Fibroblast of the aortic adventitia (primary cell): ENCODE results near the gene U2SURP. TPM values are rescaled to one million over a fixed set of nuclear protein-coding genes. Genes with fewer than 3 reads are reported as not detected.

ENCODE experiments used
- DNase-seq: peaks from one replicate; pipeline ENCODE4 v3.0.0-alpha.2; 2010; ENCODE audit warnings: low read depth
- H3K4me3 ChIP-seq: 2 replicates; pipeline ENCODE4 v1.5.1; 2011; ENCODE audit warnings: low read depth, mild to moderate bottlenecking, control low read depth, low read length, moderate library complexity
- total RNA-seq: library from RNA; depleted of rRNA; stranded (reverse); fragments of >200 nt; gene quantifications from 2 replicates; pipeline ENCODE4 v1.2.3, GENCODE V29; 2012; ENCODE audit warnings: low replicate concordance
- TF ChIP-seq, protein P1 (sequence below): IDR thresholded peaks from 2 replicates; pipeline ENCODE4 v1.5.1; 2011; ENCODE audit warnings: mild to moderate bottlenecking, low read length, control low read depth, inconsistent platforms; ENCODE audit not compliant: insufficient read depth

Gene U2SURP
- total RNA-seq, 1 donor: 99.1 TPM

DNA sequence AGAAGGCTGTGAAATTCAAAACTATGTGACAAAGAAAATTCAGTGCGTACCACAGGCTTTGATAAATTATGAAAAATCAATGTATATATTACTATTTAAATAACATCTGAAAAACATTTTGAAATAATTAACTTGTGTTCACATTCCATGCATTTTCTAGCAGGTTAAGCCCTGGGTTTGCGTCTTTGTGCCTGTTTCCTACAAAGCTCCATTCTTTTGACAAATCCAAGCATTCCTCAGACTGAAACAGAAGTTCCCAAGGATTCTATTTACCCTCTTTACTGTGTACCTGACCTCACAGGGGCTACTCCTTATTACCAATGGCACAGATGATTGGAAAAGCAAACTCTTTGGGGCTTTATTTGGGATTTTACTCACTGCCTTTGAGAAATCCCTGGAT lies 39.8 kb upstream of the U2SURP start:
- DNase-seq: no peak
- H3K4me3 ChIP-seq: no peak overlapping the region
- TF ChIP-seq, protein P1, sequence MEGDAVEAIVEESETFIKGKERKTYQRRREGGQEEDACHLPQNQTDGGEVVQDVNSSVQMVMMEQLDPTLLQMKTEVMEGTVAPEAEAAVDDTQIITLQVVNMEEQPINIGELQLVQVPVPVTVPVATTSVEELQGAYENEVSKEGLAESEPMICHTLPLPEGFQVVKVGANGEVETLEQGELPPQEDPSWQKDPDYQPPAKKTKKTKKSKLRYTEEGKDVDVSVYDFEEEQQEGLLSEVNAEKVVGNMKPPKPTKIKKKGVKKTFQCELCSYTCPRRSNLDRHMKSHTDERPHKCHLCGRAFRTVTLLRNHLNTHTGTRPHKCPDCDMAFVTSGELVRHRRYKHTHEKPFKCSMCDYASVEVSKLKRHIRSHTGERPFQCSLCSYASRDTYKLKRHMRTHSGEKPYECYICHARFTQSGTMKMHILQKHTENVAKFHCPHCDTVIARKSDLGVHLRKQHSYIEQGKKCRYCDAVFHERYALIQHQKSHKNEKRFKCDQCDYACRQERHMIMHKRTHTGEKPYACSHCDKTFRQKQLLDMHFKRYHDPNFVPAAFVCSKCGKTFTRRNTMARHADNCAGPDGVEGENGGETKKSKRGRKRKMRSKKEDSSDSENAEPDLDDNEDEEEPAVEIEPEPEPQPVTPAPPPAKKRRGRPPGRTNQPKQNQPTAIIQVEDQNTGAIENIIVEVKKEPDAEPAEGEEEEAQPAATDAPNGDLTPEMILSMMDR: no peak

DNA sequence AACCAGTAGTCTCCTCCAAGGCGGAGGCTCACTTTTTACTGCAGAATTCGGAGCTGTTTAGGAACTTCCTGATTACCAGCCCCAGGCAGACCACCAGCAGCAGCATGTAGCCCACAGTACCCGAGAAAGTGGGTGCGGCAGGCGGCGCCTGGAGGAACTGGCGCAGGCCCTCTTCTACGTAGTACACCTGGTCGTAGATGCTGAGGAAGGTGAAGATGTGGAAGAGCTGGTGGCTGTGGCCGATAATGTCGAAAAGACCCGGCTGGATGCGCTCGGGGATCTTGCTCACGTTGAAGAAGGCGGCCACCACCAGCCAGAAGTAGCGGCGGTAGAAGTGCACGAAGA lies 39.2 kb upstream of the U2SURP start:
- TF ChIP-seq, protein P1: no peak
- no peak overlapping the region for H3K4me3 ChIP-seq
- DNase-seq: no peak

DNA sequence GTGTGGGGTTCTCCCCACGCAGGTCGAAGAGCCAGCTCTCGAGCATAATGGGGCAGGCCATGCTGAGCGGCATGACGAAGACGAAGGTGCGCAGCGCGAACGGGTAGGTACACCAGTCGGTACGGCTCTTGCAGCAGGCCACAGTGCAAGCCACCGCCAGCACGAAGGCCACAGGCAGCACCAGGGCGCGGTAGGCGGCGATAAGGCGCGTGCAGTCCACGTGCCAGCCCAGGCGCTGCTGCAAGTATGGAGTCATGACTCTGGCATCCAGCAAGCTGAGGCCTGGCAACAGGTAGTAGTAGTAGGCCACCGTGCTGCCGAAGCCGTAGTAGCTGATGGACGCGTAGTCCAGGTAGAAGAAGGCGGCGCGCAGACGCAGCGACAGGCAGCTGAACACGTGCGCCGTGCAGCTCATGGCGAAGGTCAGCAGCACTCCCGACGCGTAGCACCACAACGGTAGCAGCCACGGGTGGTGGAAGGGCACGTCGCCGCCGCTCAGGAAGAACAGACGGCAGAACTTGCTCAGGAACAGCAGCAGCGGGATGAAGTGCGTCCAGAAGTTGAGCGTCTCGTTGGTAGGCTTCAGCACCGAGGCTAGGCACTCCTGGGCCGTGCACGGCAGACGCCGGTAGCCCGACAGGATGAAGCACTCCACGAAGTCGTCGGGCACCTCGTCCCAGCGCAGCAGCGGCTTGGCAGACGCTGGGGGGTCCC lies 38.7 kb upstream of the U2SURP start:
- H3K4me3 ChIP-seq: peak overlapping the region; percentile 73
- TF ChIP-seq, protein P1: no peak
- no peak for DNase-seq

DNA sequence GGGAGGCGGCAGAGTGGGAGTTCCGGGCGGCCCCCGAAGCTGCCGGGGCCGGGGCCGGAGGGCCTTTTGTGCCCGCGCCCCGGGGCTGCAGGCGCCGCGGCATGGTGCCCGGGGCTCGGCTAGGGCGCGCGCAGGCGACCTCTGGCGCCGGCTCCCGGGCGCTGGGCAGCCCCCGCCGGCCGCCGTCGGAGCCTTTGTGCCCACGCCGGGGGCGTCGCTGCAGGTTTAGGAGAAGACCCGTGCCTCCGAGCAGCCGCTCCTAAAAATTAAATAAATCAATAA lies 38.2 kb upstream of the U2SURP start:
- peak overlapping the region; percentile 73 for H3K4me3 ChIP-seq
- TF ChIP-seq, protein P1: no peak
- no peak for DNase-seq

DNA sequence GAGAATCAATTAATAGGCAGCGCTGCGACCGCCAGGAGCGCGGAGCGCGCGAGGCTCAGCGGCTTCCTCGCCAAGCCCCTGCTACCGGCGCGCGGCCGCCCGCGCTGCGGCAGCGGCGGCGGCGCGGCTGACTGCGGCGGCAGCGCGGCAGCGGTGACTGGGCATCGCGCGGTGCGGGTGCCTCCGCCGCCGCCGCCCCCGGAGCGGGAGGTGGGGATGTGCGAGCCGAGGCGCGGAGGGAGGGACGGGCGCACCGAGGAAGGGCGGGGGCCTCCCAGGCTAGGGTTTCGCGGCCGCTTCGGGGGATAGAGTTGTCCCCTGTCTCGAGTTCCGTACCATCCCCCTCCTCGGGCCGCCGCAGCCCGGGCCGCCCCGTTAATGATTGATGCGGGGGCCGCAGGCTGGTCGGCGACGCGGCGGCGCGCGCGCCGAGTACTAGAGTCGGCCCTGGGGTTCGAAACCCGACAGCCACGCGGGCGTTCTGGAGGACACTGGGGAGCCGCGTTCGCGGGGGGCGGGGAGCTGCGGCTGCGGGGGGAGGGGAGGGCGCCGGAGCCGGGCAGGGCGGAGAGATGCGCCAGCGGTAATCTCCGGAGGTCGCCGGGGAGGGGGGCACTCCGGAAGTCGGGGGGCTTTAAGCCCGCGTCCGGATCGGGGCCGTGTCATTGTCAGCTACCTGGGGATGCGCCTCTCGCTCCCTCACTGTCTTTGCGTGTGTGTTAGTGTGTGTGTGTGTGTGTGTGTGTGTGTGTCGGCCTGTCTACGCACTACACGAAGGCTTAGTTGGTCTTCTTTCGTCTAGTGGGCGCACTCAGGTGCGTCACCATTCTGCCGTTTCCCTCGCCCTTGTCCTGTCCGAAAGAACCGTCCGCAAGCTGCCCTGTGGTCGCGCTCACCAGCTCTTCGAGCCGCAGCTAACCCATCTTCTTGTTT lies 37.6 kb upstream of the U2SURP start, which contains the start of gene PAQR9:
TSS of gene PAQR9 (minus strand) at position 159 of the 933 bp plus-strand sequence. CDS start 338 bp downstream, outside the sequence.
- DNase-seq: peak; percentile 10
- TF ChIP-seq, protein P1: no peak
- peak within 1 kb of the TSS; percentile 73 for H3K4me3 ChIP-seq

DNA sequence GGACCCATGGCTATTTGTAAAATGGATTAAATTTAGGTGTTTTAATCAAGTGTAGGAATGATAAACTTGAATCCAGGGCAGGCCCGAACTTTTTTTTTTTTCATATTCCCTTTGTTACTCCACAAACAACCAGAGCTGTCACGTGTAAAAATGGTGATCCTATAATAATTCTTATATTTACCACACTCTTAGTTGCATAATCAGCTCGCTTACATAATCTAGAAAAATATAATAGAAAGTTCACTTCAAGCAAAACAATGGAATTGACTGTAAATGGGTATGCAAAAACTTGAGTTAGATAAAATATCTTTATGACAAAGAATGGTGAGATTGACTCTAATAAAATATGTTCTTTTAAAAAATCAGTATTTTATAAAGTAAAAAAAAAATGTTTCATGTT lies 35.8 kb upstream of the U2SURP start:
- TF ChIP-seq, protein P1: no peak
- no peak for DNase-seq
- H3K4me3 ChIP-seq: no peak overlapping the region
